Activated CD4-positive, alpha-beta T cell treated with anti-CD3 and anti-CD28 coated beads, Interleukin-2, amount 50 U/mL, for 24 hours (primary cell): ENCODE data around the gene LHFPL2.
"Not testable (repeated sequence)": the region's sequence is repeated elsewhere in the genome, so short reads cannot be mapped to it uniquely, and the experiment has no call there.

Source experiments
- DNase-seq, 2 donors: peaks; one replicate each; pipeline ENCODE4 v3.0.0-alpha.2; 2020; ENCODE audit warnings: low read depth in 1 of 2, low spot score in 1 of 2

LHFPL2 gene

GRCh38 chr5:78648359-78649210 is at the start of gene LHFPL2:
Gene LHFPL2, minus strand, starts transcription at chr5:78648772. Its CDS starts 138,559 bp downstream, at chr5:78510213.
- DNase-seq, result no peak

GRCh38 chr5:78696637-78697036 is 48.1 kb upstream of the LHFPL2 start:
- DNase-seq, result no peak

GRCh38 chr5:78696052-78696451 is 47.5 kb upstream of the LHFPL2 start:
- not testable (repeated sequence) for DNase-seq

- no peak for DNase-seq
Observed at GRCh38 chr5:78693339-78693738, 44.8 kb upstream of the LHFPL2 start.

- DNase-seq, result no peak
Observed at GRCh38 chr5:78691084-78691960, 42.8 kb upstream of the LHFPL2 start.

- no peak for DNase-seq
Observed at GRCh38 chr5:78690253-78690972, 41.8 kb upstream of the LHFPL2 start.

GRCh38 chr5:78689540-78690252 is 41.1 kb upstream of the LHFPL2 start:
- DNase-seq, result no peak

- DNase-seq, result not testable (repeated sequence)
Observed at GRCh38 chr5:78687514-78687913, 38.9 kb upstream of the LHFPL2 start.

- DNase-seq, result not testable (repeated sequence)
Observed at GRCh38 chr5:78683905-78684304, 35.3 kb upstream of the LHFPL2 start.

- DNase-seq, result no peak
Observed at GRCh38 chr5:78679905-78680304, 31.3 kb upstream of the LHFPL2 start.

GRCh38 chr5:78677777-78678668 is 29.5 kb upstream of the LHFPL2 start:
- DNase-seq, result no peak

- DNase-seq, result no peak
Observed at GRCh38 chr5:78675956-78676730, 27.6 kb upstream of the LHFPL2 start.

- DNase-seq, result not testable (repeated sequence)
Observed at GRCh38 chr5:78673827-78674226, 25.3 kb upstream of the LHFPL2 start.

- DNase-seq, result no peak
Observed at GRCh38 chr5:78672154-78672553, 23.6 kb upstream of the LHFPL2 start.

GRCh38 chr5:78671609-78672008 is 23.0 kb upstream of the LHFPL2 start:
- DNase-seq, result no peak

- DNase-seq, result no peak
Observed at GRCh38 chr5:78670701-78671269, 22.2 kb upstream of the LHFPL2 start.

- no peak for DNase-seq
Observed at GRCh38 chr5:78669331-78669730, 20.8 kb upstream of the LHFPL2 start.

GRCh38 chr5:78667461-78668103 is 19.0 kb upstream of the LHFPL2 start:
- DNase-seq, result no peak
